ENCODE measurements around the gene CDON. TPM values are rescaled to one million over a fixed set of nuclear protein-coding genes. Genes with fewer than 3 reads are reported as not detected.
A peak's percentile ranks its signal among the peaks of the same experiment; 100 is the strongest.

Gene CDON
- total and polyA plus RNA-seq, 2 of the 13 experiments (the other 11 are each of a cell fraction or from before 2014, with no cell fraction given): 9.6 to 12.8 TPM

DNA sequence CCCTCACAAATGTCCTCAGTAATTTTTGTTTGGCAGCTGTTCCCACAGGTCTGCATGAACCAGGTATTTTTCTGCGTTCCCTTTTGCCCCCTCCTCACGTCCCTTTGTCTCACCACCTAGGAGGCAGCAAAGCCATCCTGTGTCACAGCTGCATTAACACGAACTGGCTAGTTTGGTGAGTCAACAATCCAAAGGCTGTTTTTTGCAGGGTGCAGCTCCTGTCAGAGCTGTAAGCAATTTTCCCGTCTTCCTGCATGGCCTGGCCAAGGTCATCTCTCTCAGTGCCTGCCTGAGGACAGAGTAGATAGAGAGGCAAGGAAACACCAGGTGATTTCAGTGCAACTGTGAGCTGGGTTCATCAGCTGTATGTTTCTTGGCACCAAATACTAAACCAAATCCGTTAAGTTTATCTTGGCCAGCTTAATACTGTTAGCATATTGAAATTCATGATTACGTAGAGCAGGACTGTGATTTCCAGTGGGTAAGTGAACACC lies 137.4 kb downstream of the CDON start (continued):
- TF ChIP-seq NR2F1 (CRISPR knock-in tag; IDR thresholded peaks at IDR 0.05) (no peak), TBL1XR1 (IDR thresholded peaks at IDR 0.05; ENCODE audit: borderline replicate concordance, low read length, partially characterized antibody) (no peak), MZF1 (CRISPR knock-in tag; IDR thresholded peaks at IDR 0.05; ENCODE audit: borderline replicate concordance) (no peak), ELF1 (CRISPR knock-in tag; IDR thresholded peaks at IDR 0.05) (peak; percentile 39; the same call in 1 of the 2 replicates), ZNF567 (CRISPR knock-in tag; IDR thresholded peaks at IDR 0.05; ENCODE audit: borderline replicate concordance) (0 out of 2 replicates have a peak, but pooled peaks have one; percentile 29), ZNF296 (CRISPR knock-in tag; conservative IDR thresholded peaks at IDR 0.05) (no peak), ZNF383 (CRISPR knock-in tag; IDR thresholded peaks at IDR 0.05; ENCODE audit: borderline replicate concordance) (no peak), ZNF337 (CRISPR knock-in tag; IDR thresholded peaks at IDR 0.05; ENCODE audit: borderline replicate concordance, low read depth) (no peak), ZFYVE20 (CRISPR knock-in tag; IDR thresholded peaks at IDR 0.05; ENCODE audit: borderline replicate concordance, low read depth) (no peak), FOXK2 (IDR thresholded peaks at IDR 0.05) (no peak), GLI4 (CRISPR knock-in tag; IDR thresholded peaks at IDR 0.05; ENCODE audit: borderline replicate concordance) (no peak), ASH2L (IDR thresholded peaks at IDR 0.05; ENCODE audit: insufficient read length, low read depth, low read length) (no peak), ZNF839 (CRISPR knock-in tag; IDR thresholded peaks at IDR 0.05; ENCODE audit: borderline replicate concordance) (no peak), RXRB (CRISPR knock-in tag; IDR thresholded peaks at IDR 0.05; ENCODE audit: borderline replicate concordance) (peak; percentile 81; the same call in 1 of the 2 replicates), SOX13 (IDR thresholded peaks at IDR 0.05) (no peak), SOX13 (CRISPR knock-in tag; conservative IDR thresholded peaks at IDR 0.05 in 1 of 2, IDR thresholded peaks at IDR 0.05 in 1 of 2) (peak in 1 of 2 experiments; percentile 58; a peak in 2 of 4 replicates), CHCHD3 (CRISPR knock-in tag; IDR thresholded peaks at IDR 0.05) (no peak), SRSF9 (IDR thresholded peaks at IDR 0.05; ENCODE audit: borderline replicate concordance, insufficient read depth, low read depth, low read length, poor library complexity, severe bottlenecking) (no peak), SOX6 (IDR thresholded peaks at IDR 0.05) (no peak), SOX6 (CRISPR knock-in tag; IDR thresholded peaks at IDR 0.05) (peak; percentile 68), TBX2 (CRISPR knock-in tag; IDR thresholded peaks at IDR 0.05; ENCODE audit: borderline replicate concordance) (peak; percentile 79; the same call in 1 of the 2 replicates), DPF2 (CRISPR knock-in tag; IDR thresholded peaks at IDR 0.05; ENCODE audit: borderline replicate concordance, low read depth) (peak; percentile 38; the same call in 1 of the 2 replicates), ZNF614 (CRISPR knock-in tag; IDR thresholded peaks at IDR 0.05; ENCODE audit: borderline replicate concordance) (peak; percentile 85; the same call in 1 of the 2 replicates), POLR2AphosphoS5 (IDR thresholded peaks at IDR 0.05; ENCODE audit: low read depth, low read length) (no peak)
- TF ChIP-seq, protein P1, sequence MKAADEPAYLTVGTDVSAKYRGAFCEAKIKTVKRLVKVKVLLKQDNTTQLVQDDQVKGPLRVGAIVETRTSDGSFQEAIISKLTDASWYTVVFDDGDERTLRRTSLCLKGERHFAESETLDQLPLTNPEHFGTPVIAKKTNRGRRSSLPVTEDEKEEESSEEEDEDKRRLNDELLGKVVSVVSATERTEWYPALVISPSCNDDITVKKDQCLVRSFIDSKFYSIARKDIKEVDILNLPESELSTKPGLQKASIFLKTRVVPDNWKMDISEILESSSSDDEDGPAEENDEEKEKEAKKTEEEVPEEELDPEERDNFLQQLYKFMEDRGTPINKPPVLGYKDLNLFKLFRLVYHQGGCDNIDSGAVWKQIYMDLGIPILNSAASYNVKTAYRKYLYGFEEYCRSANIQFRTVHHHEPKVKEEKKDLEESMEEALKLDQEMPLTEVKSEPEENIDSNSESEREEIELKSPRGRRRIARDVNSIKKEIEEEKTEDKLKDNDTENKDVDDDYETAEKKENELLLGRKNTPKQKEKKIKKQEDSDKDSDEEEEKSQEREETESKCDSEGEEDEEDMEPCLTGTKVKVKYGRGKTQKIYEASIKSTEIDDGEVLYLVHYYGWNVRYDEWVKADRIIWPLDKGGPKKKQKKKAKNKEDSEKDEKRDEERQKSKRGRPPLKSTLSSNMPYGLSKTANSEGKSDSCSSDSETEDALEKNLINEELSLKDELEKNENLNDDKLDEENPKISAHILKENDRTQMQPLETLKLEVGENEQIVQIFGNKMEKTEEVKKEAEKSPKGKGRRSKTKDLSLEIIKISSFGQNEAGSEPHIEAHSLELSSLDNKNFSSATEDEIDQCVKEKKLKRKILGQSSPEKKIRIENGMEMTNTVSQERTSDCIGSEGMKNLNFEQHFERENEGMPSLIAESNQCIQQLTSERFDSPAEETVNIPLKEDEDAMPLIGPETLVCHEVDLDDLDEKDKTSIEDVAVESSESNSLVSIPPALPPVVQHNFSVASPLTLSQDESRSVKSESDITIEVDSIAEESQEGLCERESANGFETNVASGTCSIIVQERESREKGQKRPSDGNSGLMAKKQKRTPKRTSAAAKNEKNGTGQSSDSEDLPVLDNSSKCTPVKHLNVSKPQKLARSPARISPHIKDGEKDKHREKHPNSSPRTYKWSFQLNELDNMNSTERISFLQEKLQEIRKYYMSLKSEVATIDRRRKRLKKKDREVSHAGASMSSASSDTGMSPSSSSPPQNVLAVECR (CRISPR knock-in tag; IDR thresholded peaks at IDR 0.05; ENCODE audit: borderline replicate concordance): peak; percentile 61; the same call in 1 of the 2 replicates

All from HepG2 (cell line).